Limb (tissue), 2 donors: ENCODE results near the gene UBE4B.

Source experiments
- DNase-seq, 2 donors: peaks; one replicate each; pipeline ENCODE4 v3.0.0-alpha.2; 2016; ENCODE audit errors: extremely low spot score in 2 of 2

Gene UBE4B

GRCh38 chr1:10033359-10033845 lies 644 bp downstream of the UBE4B start:
- DNase-seq, result no peak

- DNase-seq, result no peak
Measured at GRCh38 chr1:10042746-10043145, 10.0 kb downstream of the UBE4B start.

GRCh38 chr1:10045480-10046355 lies 13.0 kb downstream of the UBE4B start:
- DNase-seq, result no peak

- no peak for DNase-seq
Measured at GRCh38 chr1:10046356-10047085, 13.8 kb downstream of the UBE4B start.

GRCh38 chr1:10048601-10049000 lies 15.8 kb downstream of the UBE4B start:
- DNase-seq, result no peak

- no peak for DNase-seq
Measured at GRCh38 chr1:10050611-10051010, 17.9 kb downstream of the UBE4B start.

GRCh38 chr1:10051656-10052055 lies 18.9 kb downstream of the UBE4B start:
- DNase-seq, result no peak

- no peak for DNase-seq
Measured at GRCh38 chr1:10052347-10052746, 19.6 kb downstream of the UBE4B start.

GRCh38 chr1:10054465-10054864 lies 21.7 kb downstream of the UBE4B start:
- DNase-seq, result no peak

GRCh38 chr1:10056599-10056987 lies 23.8 kb downstream of the UBE4B start:
- DNase-seq, result no peak

GRCh38 chr1:10057343-10057742 lies 24.6 kb downstream of the UBE4B start:
- DNase-seq, result no peak

GRCh38 chr1:10057796-10058195 lies 25.0 kb downstream of the UBE4B start:
- no peak for DNase-seq

GRCh38 chr1:10059342-10059718 lies 26.6 kb downstream of the UBE4B start:
- DNase-seq, result no peak

GRCh38 chr1:10060311-10061100 lies 27.7 kb downstream of the UBE4B start:
- no peak for DNase-seq

- DNase-seq, result no peak
Measured at GRCh38 chr1:10061276-10061675, 28.5 kb downstream of the UBE4B start.

- DNase-seq, result no peak
Measured at GRCh38 chr1:10063878-10064277, 31.1 kb downstream of the UBE4B start.

GRCh38 chr1:10064416-10065343 lies 31.9 kb downstream of the UBE4B start:
- no peak for DNase-seq

- no peak for DNase-seq
Measured at GRCh38 chr1:10065344-10065685, 32.6 kb downstream of the UBE4B start.

- DNase-seq, result no peak
Measured at GRCh38 chr1:10065760-10066159, 33.0 kb downstream of the UBE4B start.

- no peak for DNase-seq
Measured at GRCh38 chr1:10068605-10069294, 36.0 kb downstream of the UBE4B start.
